ENCODE results near the gene ANKRD1.

- TF ChIP-seq EZH2 (IDR thresholded peaks at IDR 0.05) (no peak), POLR2AphosphoS5 (IDR thresholded peaks at IDR 0.05; ENCODE audit: borderline replicate concordance, low read depth, low read length) (no peak)
Measured at GRCh38 chr10:90915766-90916075, 5.2 kb downstream of the ANKRD1 start.

Data from SK-N-MC (cell line).